IMR-90 (cell line): ENCODE measurements around the gene MAPKAP1.

ENCODE experiments used
- CEBPB ChIP-seq: IDR thresholded peaks from 2 replicates; pipeline ENCODE4 v1.6.1; 2012; ENCODE audit warnings: low read depth, low read length, improper control_type of control experiment
- CHD1 ChIP-seq: IDR thresholded peaks from 2 replicates; pipeline ENCODE4 v1.6.1; 2012; ENCODE audit warnings: low read depth, low read length, improper control_type of control experiment
- CTCF ChIP-seq: conservative IDR thresholded peaks from 2 replicates; pipeline ENCODE4 v1.5.1; 2012; ENCODE audit warnings: mild to moderate bottlenecking, low read depth, low read length, improper control_type of control experiment
- MAFK ChIP-seq: IDR thresholded peaks from 2 replicates; pipeline ENCODE4 v1.6.1; 2012; ENCODE audit warnings: low read depth, low read length, improper control_type of control experiment
- MAZ ChIP-seq: IDR thresholded peaks from 2 replicates; pipeline ENCODE4 v1.6.1; 2012; ENCODE audit warnings: low read depth, mild to moderate bottlenecking, low read length, improper control_type of control experiment, moderate library complexity, borderline replicate concordance
- MXI1 ChIP-seq: IDR thresholded peaks from 2 replicates; pipeline ENCODE4 v1.6.1; 2012; ENCODE audit warnings: low read depth, mild to moderate bottlenecking, low read length, moderate library complexity, borderline replicate concordance
- POLR2A ChIP-seq: IDR thresholded peaks from 2 replicates; pipeline ENCODE4 v1.6.1; 2012; ENCODE audit warnings: mild to moderate bottlenecking, low read depth, low read length
- RAD21 ChIP-seq: IDR thresholded peaks from 2 replicates; pipeline ENCODE4 v1.6.1; 2012; ENCODE audit warnings: low read length, improper control_type of control experiment
- RCOR1 ChIP-seq: IDR thresholded peaks from 2 replicates; pipeline ENCODE4 v1.6.1; 2012; ENCODE audit warnings: mild to moderate bottlenecking, low read length, improper control_type of control experiment; ENCODE audit not compliant: insufficient replicate concordance
- USF2 ChIP-seq: fragments of 150-350 bp; IDR thresholded peaks from 2 replicates; pipeline ENCODE4 v1.6.1; 2017; ENCODE audit warnings: mild to moderate bottlenecking, antibody characterized with exemption, low read length, low read depth

GRCh38 chr9:125522328-125522725, 184.7 kb downstream of the MAPKAP1 start:
- TF ChIP-seq CTCF (no peak), MXI1 (no peak), POLR2A (no peak), RAD21 (no peak), USF2 (no peak), MAZ (no peak), RCOR1 (no peak), CEBPB (peak; percentile 30; the same call in 1 of the 2 replicates), MAFK (no peak), CHD1 (no peak)
